ENCODE data around the gene PIH1D2.

The PIH1D2 gene

DNA sequence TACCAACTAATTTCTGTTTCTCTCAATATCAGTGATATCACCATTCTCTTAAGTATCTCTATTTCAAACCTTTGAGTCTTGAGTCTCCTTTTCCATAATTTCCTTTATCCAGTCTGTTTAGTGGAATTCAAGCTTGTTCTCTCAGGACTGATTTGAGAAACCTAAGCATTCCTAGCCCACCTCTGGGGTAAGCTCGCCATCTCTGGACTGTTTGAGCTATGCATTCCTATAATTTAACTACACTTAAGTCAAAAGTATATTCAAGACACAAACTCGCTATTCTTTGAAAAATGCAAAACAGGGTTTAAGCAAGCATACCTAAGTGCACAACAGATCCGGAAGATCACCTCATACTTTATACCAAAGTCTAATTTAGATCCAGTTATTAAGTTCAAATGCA is 50.7 kb downstream of the PIH1D2 start:
- no peak overlapping the region for H3K4me3 ChIP-seq (ENCODE audit: low read depth, low read length)
- TF ChIP-seq, protein P1, sequence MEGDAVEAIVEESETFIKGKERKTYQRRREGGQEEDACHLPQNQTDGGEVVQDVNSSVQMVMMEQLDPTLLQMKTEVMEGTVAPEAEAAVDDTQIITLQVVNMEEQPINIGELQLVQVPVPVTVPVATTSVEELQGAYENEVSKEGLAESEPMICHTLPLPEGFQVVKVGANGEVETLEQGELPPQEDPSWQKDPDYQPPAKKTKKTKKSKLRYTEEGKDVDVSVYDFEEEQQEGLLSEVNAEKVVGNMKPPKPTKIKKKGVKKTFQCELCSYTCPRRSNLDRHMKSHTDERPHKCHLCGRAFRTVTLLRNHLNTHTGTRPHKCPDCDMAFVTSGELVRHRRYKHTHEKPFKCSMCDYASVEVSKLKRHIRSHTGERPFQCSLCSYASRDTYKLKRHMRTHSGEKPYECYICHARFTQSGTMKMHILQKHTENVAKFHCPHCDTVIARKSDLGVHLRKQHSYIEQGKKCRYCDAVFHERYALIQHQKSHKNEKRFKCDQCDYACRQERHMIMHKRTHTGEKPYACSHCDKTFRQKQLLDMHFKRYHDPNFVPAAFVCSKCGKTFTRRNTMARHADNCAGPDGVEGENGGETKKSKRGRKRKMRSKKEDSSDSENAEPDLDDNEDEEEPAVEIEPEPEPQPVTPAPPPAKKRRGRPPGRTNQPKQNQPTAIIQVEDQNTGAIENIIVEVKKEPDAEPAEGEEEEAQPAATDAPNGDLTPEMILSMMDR (IDR thresholded peaks at IDR 0.05; ENCODE audit: low read depth, low read length) = no peak

DNA sequence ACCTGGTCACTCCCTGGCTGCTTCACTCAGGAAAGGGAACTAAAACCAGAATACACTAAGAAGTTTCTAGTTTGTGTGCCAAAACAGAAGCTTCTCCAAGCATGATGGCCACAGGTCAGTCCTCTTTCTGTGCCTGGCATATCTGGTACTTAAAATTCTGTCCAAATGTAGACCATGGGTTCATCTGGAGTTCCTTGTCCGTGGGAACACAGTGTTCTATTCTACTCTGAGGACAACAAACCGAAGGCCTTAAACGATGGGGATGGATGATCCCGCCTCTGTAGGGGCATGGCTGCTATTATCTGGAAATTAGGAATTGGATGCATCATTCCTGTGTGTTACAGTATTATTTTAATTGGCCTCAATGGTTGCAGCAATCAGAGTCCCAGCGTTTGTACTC is 54.8 kb downstream of the PIH1D2 start:
- no peak overlapping the region for H3K4me3 ChIP-seq (ENCODE audit: low read depth, low read length)
- TF ChIP-seq, protein P1 (IDR thresholded peaks at IDR 0.05; ENCODE audit: low read depth, low read length) = no peak

Data from WI38 (cell line).